GM06990 (cell line): ENCODE results near the gene PATZ1.

Experiments
- DNase-seq: peaks from one replicate; pipeline ENCODE4 v3.0.0-alpha.2; 2011; ENCODE audit not compliant: insufficient read length; ENCODE audit errors: extremely low read depth
- H3K27me3 ChIP-seq: replicated peaks from 2 replicates; pipeline ENCODE4 v1.6.0; 2011; ENCODE audit warnings: low read length; ENCODE audit not compliant: control insufficient read depth, insufficient read depth
- H3K36me3 ChIP-seq: 2 replicates; pipeline ENCODE4 v1.5.1; 2011; ENCODE audit warnings: low read length; ENCODE audit not compliant: control insufficient read depth, insufficient read depth
- H3K4me3 ChIP-seq: replicated peaks from 2 replicates; pipeline ENCODE4 v1.5.1; 2011; ENCODE audit warnings: low read depth, mild to moderate bottlenecking, control low read depth, low read length
- TF ChIP-seq, protein P1 (sequence below): IDR thresholded peaks from 2 replicates; pipeline ENCODE4 v1.5.1; 2011; ENCODE audit warnings: low read length, control low read depth, mild to moderate bottlenecking, inconsistent platforms; ENCODE audit not compliant: insufficient read depth, poor library complexity, severe bottlenecking

The PATZ1 gene

GRCh38 chr22:31344578-31345330, 1.4 kb downstream of the PATZ1 start:
- TF ChIP-seq, protein P1, sequence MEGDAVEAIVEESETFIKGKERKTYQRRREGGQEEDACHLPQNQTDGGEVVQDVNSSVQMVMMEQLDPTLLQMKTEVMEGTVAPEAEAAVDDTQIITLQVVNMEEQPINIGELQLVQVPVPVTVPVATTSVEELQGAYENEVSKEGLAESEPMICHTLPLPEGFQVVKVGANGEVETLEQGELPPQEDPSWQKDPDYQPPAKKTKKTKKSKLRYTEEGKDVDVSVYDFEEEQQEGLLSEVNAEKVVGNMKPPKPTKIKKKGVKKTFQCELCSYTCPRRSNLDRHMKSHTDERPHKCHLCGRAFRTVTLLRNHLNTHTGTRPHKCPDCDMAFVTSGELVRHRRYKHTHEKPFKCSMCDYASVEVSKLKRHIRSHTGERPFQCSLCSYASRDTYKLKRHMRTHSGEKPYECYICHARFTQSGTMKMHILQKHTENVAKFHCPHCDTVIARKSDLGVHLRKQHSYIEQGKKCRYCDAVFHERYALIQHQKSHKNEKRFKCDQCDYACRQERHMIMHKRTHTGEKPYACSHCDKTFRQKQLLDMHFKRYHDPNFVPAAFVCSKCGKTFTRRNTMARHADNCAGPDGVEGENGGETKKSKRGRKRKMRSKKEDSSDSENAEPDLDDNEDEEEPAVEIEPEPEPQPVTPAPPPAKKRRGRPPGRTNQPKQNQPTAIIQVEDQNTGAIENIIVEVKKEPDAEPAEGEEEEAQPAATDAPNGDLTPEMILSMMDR, result no peak
- peak overlapping the region; percentile 77 for H3K4me3 ChIP-seq
- H3K36me3 ChIP-seq, result peaks cover 22% of the 10 kb centered on the region
- H3K27me3 ChIP-seq, result no peaks in the 10 kb centered on the region
- DNase-seq, result peak; percentile 63

- peaks cover 26% of the 10 kb centered on the region for H3K36me3 ChIP-seq
- peak; percentile 14 for DNase-seq
- peak overlapping the region; percentile 77 for H3K4me3 ChIP-seq
- H3K27me3 ChIP-seq, result no peaks in the 10 kb centered on the region
- TF ChIP-seq, protein P1, result no peak
Measured at GRCh38 chr22:31344256-31344577, 1.9 kb downstream of the PATZ1 start.

GRCh38 chr22:31343235-31344191, 2.6 kb downstream of the PATZ1 start:
- no peaks in the 10 kb centered on the region for H3K27me3 ChIP-seq
- H3K36me3 ChIP-seq, result peaks cover 27% of the 10 kb centered on the region
- peak; percentile 52 for DNase-seq
- peak overlapping the region; percentile 77 for H3K4me3 ChIP-seq
- TF ChIP-seq, protein P1, result no peak

DNA sequence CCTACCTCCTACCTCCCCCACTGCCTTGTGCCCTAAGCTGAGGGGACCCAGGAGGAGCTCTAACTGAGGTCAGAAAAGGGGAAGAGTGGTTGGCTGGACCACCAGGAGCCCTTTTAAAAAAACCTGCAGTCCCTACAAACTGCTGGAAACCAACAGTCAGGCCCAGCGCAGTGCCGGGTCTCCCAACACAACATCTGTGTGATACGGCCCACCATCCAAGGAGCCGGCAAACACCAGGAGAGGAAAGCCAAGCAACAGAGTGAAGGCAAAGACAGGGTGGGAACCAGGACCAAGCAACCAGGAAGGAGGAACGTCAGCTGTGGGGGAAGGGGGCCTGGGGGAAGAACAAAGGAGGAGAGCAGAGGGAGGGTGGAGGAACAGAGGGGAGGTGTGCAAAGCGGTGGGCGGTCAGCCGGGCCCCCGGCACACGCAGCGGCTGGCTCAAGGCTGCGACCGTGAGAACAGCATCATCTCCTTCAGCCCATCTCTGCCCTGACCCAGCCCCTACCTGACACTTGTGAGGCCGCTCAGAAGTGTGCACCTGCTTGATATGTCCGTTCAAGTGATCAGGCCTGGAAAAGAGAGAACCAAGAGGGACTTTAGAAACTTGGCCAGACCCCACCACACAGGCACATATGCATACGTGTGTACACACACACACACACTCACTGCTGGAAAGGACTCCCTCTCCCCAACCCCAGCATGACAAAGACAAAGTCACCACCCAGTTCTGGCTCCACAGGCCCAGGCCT, 3.6 kb downstream of the PATZ1 start:
- no peak for DNase-seq
- Histone ChIP-seq H3K36me3 (peaks cover 32% of the 10 kb centered on the region), H3K4me3 (no peak overlapping the region), H3K27me3 (no peaks in the 10 kb centered on the region)
- TF ChIP-seq, protein P1, result no peak

GRCh38 chr22:31341386-31342088, 4.6 kb downstream of the PATZ1 start:
- TF ChIP-seq, protein P1, result no peak
- DNase-seq, result no peak
- Histone ChIP-seq H3K4me3 (no peak overlapping the region), H3K36me3 (peaks cover 35% of the 10 kb centered on the region), H3K27me3 (no peaks in the 10 kb centered on the region)
